Loucy (cell line): Measurements from ENCODE around the gene CWC25.
"Not testable (repeated sequence)": the region's sequence is repeated elsewhere in the genome, so short reads cannot be mapped to it uniquely, and the experiment has no call there.

Source experiments
- CTCF ChIP-seq: fragments of 200-600 bp; sonication (generic); conservative IDR thresholded peaks from 2 replicates; pipeline ENCODE4 v1.5.1; 2014; ENCODE audit warnings: mild to moderate bottlenecking, antibody characterized with exemption, low read length
- EZH2phosphoT487 ChIP-seq: fragments of 200-600 bp; IDR thresholded peaks from 2 replicates; pipeline ENCODE4 v1.6.1; 2018; ENCODE audit warnings: antibody characterized with exemption, mild to moderate bottlenecking, moderate library complexity, borderline replicate concordance

- TF ChIP-seq CTCF, EZH2phosphoT487: not testable (repeated sequence)
These were observed 34.9 kb downstream of the CWC25 start for GRCh38 chr17:38790148-38790707.
